GM12878 (cell line): Measurements from ENCODE around the gene UQCC2. TPM values are rescaled to one million over a fixed set of nuclear protein-coding genes. Genes with fewer than 3 reads are reported as not detected.

ENCODE experiments used
- ATAC-seq: fragments of 200-7000 bp; cut with Tn5 transposase; 3 replicates; pipeline ENCODE4 v1.9.1; 2020; ENCODE audit warnings: mild to moderate bottlenecking, moderate library complexity
- BruUV-seq: library from RNA; stranded (reverse); fragments of 400-500 nt; replicated peaks from 2 replicates; lab custom pipeline; 2021; lab: Mats Ljungman, UMichigan
- CTCF ChIA-PET: fragments of 300-600 bp; sonication (Branson Sonifier 250); formaldehyde crosslinking; extraction: SDS; loops from one replicate; lab custom pipeline; 2021; ENCODE audit warnings: inconsistent platforms; lab: Yijun Ruan, JAX
- POLR2A ChIA-PET: fragments of 350-600 bp; formaldehyde crosslinking; extraction: SDS; loops from one replicate; lab custom pipeline; 2021; ENCODE audit warnings: inconsistent platforms; lab: Charles Lee
- RAD21 ChIA-PET: fragments of 300-600 bp; sonication (Branson Sonifier 250); formaldehyde crosslinking; loops from one replicate; lab custom pipeline; 2023; ENCODE audit warnings: antibody characterized with exemption; ENCODE audit not compliant: unreplicated experiment; lab: Charles Lee
- SMC1A ChIA-PET: fragments of 300-600 bp; sonication (Branson Sonifier 250); formaldehyde crosslinking; loops from one replicate; lab custom pipeline; 2023; ENCODE audit not compliant: unreplicated experiment, uncharacterized antibody; lab: Charles Lee
- DNase-seq: peaks from one replicate; pipeline ENCODE4 v3.0.0-alpha.2; 2011; ENCODE audit warnings: low read depth, low spot score
- FAIRE-seq: peaks from 3 replicates; lab custom pipeline; 2011; peaks lifted over from hg19 to GRCh38; lab: Jason Lieb, UNC
- H2AFZ ChIP-seq: 2 replicates; pipeline ENCODE4 v1.6.0; 2011; ENCODE audit warnings: low read depth, low read length, control low read depth; ENCODE audit not compliant: control insufficient read depth
- H3K27ac ChIP-seq: 2 replicates; pipeline ENCODE4 v1.5.1; 2011; ENCODE audit warnings: control low read depth; ENCODE audit not compliant: control insufficient read depth, insufficient read depth
- H3K27me3 ChIP-seq, 2 experiments: replicated peaks in 1 of 2; 2 replicates each; pipeline versions ENCODE4 v1.6.0 to v1.6.1; 2011; ENCODE audit warnings: low read length in 1 of 2; ENCODE audit not compliant: control insufficient read depth in 2 of 2, insufficient read depth in 2 of 2
- H3K36me3 ChIP-seq, 2 experiments: 2 replicates each; pipeline ENCODE4 v1.5.1; 2011; ENCODE audit warnings: low read length in 1 of 2; ENCODE audit not compliant: control insufficient read depth in 2 of 2, insufficient read depth in 2 of 2
- H3K4me1 ChIP-seq: 2 replicates; pipeline ENCODE4 v1.6.1; 2011; ENCODE audit warnings: mild to moderate bottlenecking, low read length, moderate library complexity, mixed read lengths; ENCODE audit not compliant: control insufficient read depth, insufficient read depth
- H3K4me2 ChIP-seq: 2 replicates; pipeline ENCODE4 v1.6.0; 2011; ENCODE audit warnings: control low read depth; ENCODE audit not compliant: control insufficient read depth, insufficient read depth
- H3K4me3 ChIP-seq: fragments of 200-600 bp; sonication (generic); 2 replicates; pipeline ENCODE4 v1.5.1; 2016
- H3K79me2 ChIP-seq: 2 replicates; pipeline ENCODE4 v1.6.0; 2011; ENCODE audit warnings: low read length; ENCODE audit not compliant: control insufficient read depth, insufficient read depth
- H3K9ac ChIP-seq: 2 replicates; pipeline ENCODE4 v1.8.0; 2011; ENCODE audit warnings: low read length, control low read depth, mixed read lengths; ENCODE audit not compliant: control insufficient read depth, insufficient read depth
- H3K9me3 ChIP-seq: replicated peaks from 3 replicates; pipeline ENCODE4 v1.5.1; 2011; ENCODE audit warnings: mild to moderate bottlenecking, low read length; ENCODE audit not compliant: control insufficient read depth, insufficient read depth
- H4K20me1 ChIP-seq: 2 replicates; pipeline ENCODE4 v1.6.0; 2011; ENCODE audit not compliant: control insufficient read depth, insufficient read depth
- BHLHE40 ChIP-seq, 2 experiments: fragments of 450-650 bp in 1 of 2; IDR thresholded peaks; 2 replicates each; pipeline ENCODE4 v1.6.1; 2011 to 2017; ENCODE audit warnings: low read depth in 2 of 2, borderline replicate concordance in 1 of 2, improper control_type of control experiment in 1 of 2, low read length in 1 of 2, mild to moderate bottlenecking in 1 of 2
- EED ChIP-seq: sonication (generic); IDR thresholded peaks from 2 replicates; pipeline ENCODE4 v1.6.1; 2016; ENCODE audit warnings: antibody characterized with exemption, low read depth
- HDAC2 ChIP-seq: fragments of 200-600 bp; sonication (generic); IDR thresholded peaks from 2 replicates; pipeline ENCODE4 v1.6.1; 2017
- MTA2 ChIP-seq: fragments of 450-650 bp; IDR thresholded peaks from 2 replicates; pipeline ENCODE4 v1.6.1; 2016; ENCODE audit warnings: low read depth, mild to moderate bottlenecking, moderate library complexity
- POU2F2 ChIP-seq: IDR thresholded peaks from 3 replicates; pipeline ENCODE4 v1.6.1; 2011; ENCODE audit warnings: low read depth, mild to moderate bottlenecking, low read length, borderline replicate concordance
- RUNX3 ChIP-seq: IDR thresholded peaks from 2 replicates; pipeline ENCODE4 v1.6.1; 2012; ENCODE audit warnings: low read length, inconsistent platforms
- SIX5 ChIP-seq: IDR thresholded peaks from 2 replicates; pipeline ENCODE4 v1.6.1; 2011; ENCODE audit warnings: mild to moderate bottlenecking, low read depth, low read length, moderate library complexity; ENCODE audit not compliant: severe bottlenecking
- SMAD5 ChIP-seq: IDR thresholded peaks from 2 replicates; pipeline ENCODE4 v1.6.1; 2016; ENCODE audit warnings: antibody characterized with exemption, low read depth
- SMC3 ChIP-seq: IDR thresholded peaks from 2 replicates; pipeline ENCODE4 v1.6.1; 2011; ENCODE audit warnings: low read length, improper control_type of control experiment, borderline replicate concordance
- SPI1 ChIP-seq: IDR thresholded peaks from 2 replicates; pipeline ENCODE4 v1.6.1; 2011; ENCODE audit warnings: low read depth, mild to moderate bottlenecking, low read length, moderate library complexity, borderline replicate concordance; ENCODE audit not compliant: insufficient read depth
- STAT1 ChIP-seq: fragments of 450-650 bp; conservative IDR thresholded peaks from 2 replicates; pipeline ENCODE4 v1.6.1; 2014; ENCODE audit warnings: antibody characterized with exemption, mild to moderate bottlenecking
- ZNF622 ChIP-seq: fragments of 450-650 bp; IDR thresholded peaks from 2 replicates; pipeline ENCODE4 v1.6.1; 2017; ENCODE audit warnings: mild to moderate bottlenecking, inconsistent platforms
- WGBS: methylation state at CpG from one replicate; pipeline ENCODE4 v1.1.6; 2016; ENCODE audit warnings: low lambda C conversion rate; ENCODE audit not compliant: insufficient replicate concordance, insufficient coverage; ENCODE audit errors: missing lambda C conversion rate; 5-methylcytosine and 5-hydroxymethylcytosine counted together
- in situ Hi-C: fragments of 300-500 bp; cut with MboI; formaldehyde crosslinking; loops from 9 replicates; pipeline ENCODE4 v1.14.3; 2018; ENCODE audit warnings: mixed read lengths
- intact Hi-C: fragments of 100-400 bp; cut with micrococcal nuclease; formaldehyde crosslinking; loops from one replicate; pipeline ENCODE4 v1.14.2; 2022; ENCODE audit not compliant: unreplicated experiment
- polyA plus RNA-seq, 11 experiments: library from polyadenylated mRNA; depleted of rRNA in 4 of 11; unstranded in 6 of 11; stranded (reverse) in 5 of 11; fragments of >200 nt; fragmentation: Nextera tagmentation in 4 of 11; fragmentation: Illumina TruSeq in 1 of 11; extraction: Ambion mirVana in 4 of 11; extraction: Trizol in 1 of 11; gene quantifications; 1 replicate in 1 of 11; 2 replicates in 10 of 11; pipeline versions ENCODE4 v1.2.1 to v1.2.3, GENCODE V29; 2011 to 2016; ENCODE audit warnings: inconsistent platforms in 2 of 11, missing spikeins in 2 of 11, low read depth in 1 of 11
- total RNA-seq, 4 experiments: library from RNA; depleted of rRNA in 3 of 4; stranded (reverse); fragments of >200 nt in 3 of 4; fragmentation: Illumina TruSeq in 1 of 4; extraction: Trizol in 1 of 4; gene quantifications; 2 replicates each; pipeline versions ENCODE4 v1.2.1 to v1.2.3, GENCODE V29; 2013 to 2021
- TF ChIP-seq, protein P1 (sequence below): fragments of 450-650 bp; IDR thresholded peaks from 2 replicates; pipeline ENCODE4 v1.6.1; 2017; ENCODE audit warnings: borderline replicate concordance
- TF ChIP-seq, protein P2 (sequence below): fragments of 450-650 bp; IDR thresholded peaks from 2 replicates; pipeline ENCODE4 v1.6.1; 2017; ENCODE audit warnings: antibody characterized with exemption, mild to moderate bottlenecking, moderate library complexity
- TF ChIP-seq, protein P3 (sequence below): IDR thresholded peaks from 2 replicates; pipeline ENCODE4 v1.6.1; 2012; ENCODE audit warnings: low read length, inconsistent platforms

The UQCC2 gene
- total and polyA plus RNA-seq, 10 of the 15 experiments (the other 5 are each of a cell fraction or from before 2014, with no cell fraction given) = 40.6 to 478 (median 71.2) TPM

DNA sequence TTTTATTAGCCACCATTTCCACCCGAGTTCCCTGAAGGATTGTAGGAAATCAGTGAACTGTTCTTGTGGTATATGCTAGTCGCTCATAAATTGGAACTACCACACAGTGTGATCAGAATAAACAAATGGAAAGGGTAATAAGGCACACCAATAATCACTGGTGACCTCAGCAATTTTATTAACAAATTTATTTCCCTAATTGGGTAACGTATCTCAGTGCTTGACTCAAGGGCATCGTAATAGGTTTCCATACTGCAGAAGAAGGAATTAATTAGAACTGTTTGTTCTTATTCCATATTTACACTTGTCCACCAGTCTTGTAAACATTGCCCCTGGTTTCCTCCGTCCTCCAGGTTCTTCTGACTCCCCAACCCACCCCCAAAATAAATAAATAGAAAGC is 10.0 kb upstream of the UQCC2 start (continued):
- TF ChIP-seq, protein P1, sequence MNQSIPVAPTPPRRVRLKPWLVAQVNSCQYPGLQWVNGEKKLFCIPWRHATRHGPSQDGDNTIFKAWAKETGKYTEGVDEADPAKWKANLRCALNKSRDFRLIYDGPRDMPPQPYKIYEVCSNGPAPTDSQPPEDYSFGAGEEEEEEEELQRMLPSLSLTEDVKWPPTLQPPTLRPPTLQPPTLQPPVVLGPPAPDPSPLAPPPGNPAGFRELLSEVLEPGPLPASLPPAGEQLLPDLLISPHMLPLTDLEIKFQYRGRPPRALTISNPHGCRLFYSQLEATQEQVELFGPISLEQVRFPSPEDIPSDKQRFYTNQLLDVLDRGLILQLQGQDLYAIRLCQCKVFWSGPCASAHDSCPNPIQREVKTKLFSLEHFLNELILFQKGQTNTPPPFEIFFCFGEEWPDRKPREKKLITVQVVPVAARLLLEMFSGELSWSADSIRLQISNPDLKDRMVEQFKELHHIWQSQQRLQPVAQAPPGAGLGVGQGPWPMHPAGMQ = no peak
- TF ChIP-seq, protein P2, sequence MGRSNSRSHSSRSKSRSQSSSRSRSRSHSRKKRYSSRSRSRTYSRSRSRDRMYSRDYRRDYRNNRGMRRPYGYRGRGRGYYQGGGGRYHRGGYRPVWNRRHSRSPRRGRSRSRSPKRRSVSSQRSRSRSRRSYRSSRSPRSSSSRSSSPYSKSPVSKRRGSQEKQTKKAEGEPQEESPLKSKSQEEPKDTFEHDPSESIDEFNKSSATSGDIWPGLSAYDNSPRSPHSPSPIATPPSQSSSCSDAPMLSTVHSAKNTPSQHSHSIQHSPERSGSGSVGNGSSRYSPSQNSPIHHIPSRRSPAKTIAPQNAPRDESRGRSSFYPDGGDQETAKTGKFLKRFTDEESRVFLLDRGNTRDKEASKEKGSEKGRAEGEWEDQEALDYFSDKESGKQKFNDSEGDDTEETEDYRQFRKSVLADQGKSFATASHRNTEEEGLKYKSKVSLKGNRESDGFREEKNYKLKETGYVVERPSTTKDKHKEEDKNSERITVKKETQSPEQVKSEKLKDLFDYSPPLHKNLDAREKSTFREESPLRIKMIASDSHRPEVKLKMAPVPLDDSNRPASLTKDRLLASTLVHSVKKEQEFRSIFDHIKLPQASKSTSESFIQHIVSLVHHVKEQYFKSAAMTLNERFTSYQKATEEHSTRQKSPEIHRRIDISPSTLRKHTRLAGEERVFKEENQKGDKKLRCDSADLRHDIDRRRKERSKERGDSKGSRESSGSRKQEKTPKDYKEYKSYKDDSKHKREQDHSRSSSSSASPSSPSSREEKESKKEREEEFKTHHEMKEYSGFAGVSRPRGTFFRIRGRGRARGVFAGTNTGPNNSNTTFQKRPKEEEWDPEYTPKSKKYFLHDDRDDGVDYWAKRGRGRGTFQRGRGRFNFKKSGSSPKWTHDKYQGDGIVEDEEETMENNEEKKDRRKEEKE = no peak
- TF ChIP-seq HDAC2 = no peak
- TF ChIP-seq STAT1 = no peak
- no peak for TF ChIP-seq SIX5
- TF ChIP-seq SMAD5 = no peak

DNA sequence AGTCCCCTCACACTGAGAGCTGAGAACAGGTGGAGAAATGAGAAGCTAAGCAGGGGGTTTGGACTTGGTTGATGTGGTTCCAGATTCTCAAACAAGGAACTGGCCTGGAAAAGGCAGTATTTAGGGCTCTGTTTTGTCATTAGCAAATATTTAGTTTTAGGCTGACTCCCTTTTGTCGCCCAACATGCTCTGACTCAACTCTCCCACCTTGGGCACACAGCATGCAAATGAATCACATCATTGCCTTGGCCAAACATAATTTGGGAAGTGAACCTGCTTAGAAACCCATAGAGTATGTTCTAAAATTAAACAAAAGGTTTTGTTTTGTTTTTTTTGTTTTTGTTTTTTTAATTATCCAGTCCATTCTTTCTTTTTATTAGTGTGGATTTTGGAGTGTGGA is 9.5 kb upstream of the UQCC2 start:
- CTCF ChIA-PET = no interaction called here
- no TSS peak for BruUV-seq
- TF ChIP-seq MTA2 (no peak), SPI1 (peak; percentile 43; the same call in 1 of the 2 replicates), ZNF622 (no peak), BHLHE40 (IDR thresholded peaks at IDR 0.05; ENCODE audit: borderline replicate concordance in 1 of 2, low read depth in 2 of 2, low read length in 1 of 2) (no peak), POU2F2 (peak; percentile 48; the same call in 1 of the 3 replicates), SIX5 (no peak), RUNX3 (0 out of 2 replicates have a peak, but pooled peaks have one; percentile 14), SMC3 (no peak), EED (no peak)
- TF ChIP-seq, protein P1 = no peak
- TF ChIP-seq, protein P3, sequence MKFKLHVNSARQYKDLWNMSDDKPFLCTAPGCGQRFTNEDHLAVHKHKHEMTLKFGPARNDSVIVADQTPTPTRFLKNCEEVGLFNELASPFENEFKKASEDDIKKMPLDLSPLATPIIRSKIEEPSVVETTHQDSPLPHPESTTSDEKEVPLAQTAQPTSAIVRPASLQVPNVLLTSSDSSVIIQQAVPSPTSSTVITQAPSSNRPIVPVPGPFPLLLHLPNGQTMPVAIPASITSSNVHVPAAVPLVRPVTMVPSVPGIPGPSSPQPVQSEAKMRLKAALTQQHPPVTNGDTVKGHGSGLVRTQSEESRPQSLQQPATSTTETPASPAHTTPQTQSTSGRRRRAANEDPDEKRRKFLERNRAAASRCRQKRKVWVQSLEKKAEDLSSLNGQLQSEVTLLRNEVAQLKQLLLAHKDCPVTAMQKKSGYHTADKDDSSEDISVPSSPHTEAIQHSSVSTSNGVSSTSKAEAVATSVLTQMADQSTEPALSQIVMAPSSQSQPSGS = peak; percentile 45; the same call in 1 of the 2 replicates
- no peak overlapping the region for H2AFZ ChIP-seq
- POLR2A ChIA-PET = no interaction called here
- intact Hi-C loops = no loop called here
- H4K20me1 ChIP-seq = no peaks in the 10 kb centered on the region
- H3K36me3 ChIP-seq = no peaks in the 10 kb centered on the region
- 4% methylated on average over 1 of the region's 1 CpG for whole genome bisulfite sequencing
- no peak overlapping the region for H3K4me3 ChIP-seq
- H3K27ac ChIP-seq = no peak overlapping the region
- RAD21 ChIA-PET = no interaction called here
- FAIRE-seq (no peak), DNase-seq (no peak), ATAC-seq (peak; percentile 47; the same call in 2 of the 3 replicates)
- H3K4me2 ChIP-seq = peak overlapping the region; percentile 55
- H3K79me2 ChIP-seq = no peaks in the 10 kb centered on the region
- in situ Hi-C loops = no loop called here
- no peak overlapping the region for H3K9ac ChIP-seq
- H3K9me3 ChIP-seq = no peaks in the 10 kb centered on the region
- SMC1A ChIA-PET = interaction anchor here (0.7 to 1.1 kb wide), 2 partner anchors 10 to 135 kb away, joined by 3 to 4 read pairs; partner anchors contain the start of gene UQCC2
- H3K4me1 ChIP-seq = peaks cover 12% of the 10 kb centered on the region
- peaks cover 6 to 8% of the 10 kb centered on the region in 2 experiments; a peak in 2 of 4 replicates for H3K27me3 ChIP-seq
